ENCODE measurements around the gene PFDN5.

Gene PFDN5

GRCh38 chr12:53267306-53267998, 27.9 kb upstream of the PFDN5 start:
- Histone ChIP-seq H3K27me3 (ENCODE audit: insufficient read depth, low read length) (no peaks in the 10 kb centered on the region), H3K36me3 (ENCODE audit: insufficient read depth, low read length) (peaks cover 26% of the 10 kb centered on the region; the same call in 1 of the 2 replicates), H3F3A (ENCODE audit: insufficient read depth, low read length) (no peaks in the 10 kb centered on the region), H3K4me3 (ENCODE audit: low read depth, low read length, poor library complexity, severe bottlenecking) (peak overlapping the region; percentile 75), H4K20me1 (ENCODE audit: insufficient read depth, low read length) (no peaks in the 10 kb centered on the region), H3K27ac (ENCODE audit: low read depth, low read length, poor library complexity, severe bottlenecking) (no peak overlapping the region), H3K79me2 (ENCODE audit: insufficient read depth, low read length) (no peaks in the 10 kb centered on the region), H3K9ac (ENCODE audit: low read length) (peak overlapping the region; percentile 80), H3K9me2 (ENCODE audit: low read depth, low read length) (no peaks in the 10 kb centered on the region), H3K9me3 (ENCODE audit: low read length) (no peaks in the 10 kb centered on the region), H3K4me2 (ENCODE audit: low read length) (peak overlapping the region; percentile 74), H2AFZ (ENCODE audit: low read length) (peak overlapping the region; percentile 61; the same call in 1 of the 2 replicates), H3K4me1 (ENCODE audit: insufficient read depth, low read length, severe bottlenecking) (peaks cover 29% of the 10 kb centered on the region)
- TF ChIP-seq EZH2 (IDR thresholded peaks at IDR 0.05; ENCODE audit: borderline replicate concordance, low read length) (no peak), CTCF (IDR thresholded peaks at IDR 0.05; ENCODE audit: low read length) (no peak)

- no peaks in the 10 kb centered on the region for H3F3A ChIP-seq (ENCODE audit: insufficient read depth, low read length)
- peak within 1 kb of the TSS; percentile 33 for H3K27ac ChIP-seq (ENCODE audit: low read depth, low read length, poor library complexity, severe bottlenecking)
- peak within 1 kb of the TSS; percentile 61; the same call in 1 of the 2 replicates for H2AFZ ChIP-seq (ENCODE audit: low read length)
- H3K27me3 ChIP-seq (ENCODE audit: insufficient read depth, low read length), result no peaks in the 10 kb centered on the region
- TF ChIP-seq CTCF (IDR thresholded peaks at IDR 0.05; ENCODE audit: low read length), result peak; percentile 69
- TF ChIP-seq EZH2 (IDR thresholded peaks at IDR 0.05; ENCODE audit: borderline replicate concordance, low read length), result no peak
- no peaks in the 10 kb centered on the region for H3K9me3 ChIP-seq (ENCODE audit: low read length)
- H3K9ac ChIP-seq (ENCODE audit: low read length), result peak within 1 kb of the TSS; percentile 80
- H3K79me2 ChIP-seq (ENCODE audit: insufficient read depth, low read length), result no peaks in the 10 kb centered on the region
- H3K4me3 ChIP-seq (ENCODE audit: low read depth, low read length, poor library complexity, severe bottlenecking), result peak within 1 kb of the TSS; percentile 75
- H3K36me3 ChIP-seq (ENCODE audit: insufficient read depth, low read length), result peaks cover 31% of the 10 kb centered on the region; the same call in 1 of the 2 replicates
- no peaks in the 10 kb centered on the region for H3K9me2 ChIP-seq (ENCODE audit: low read depth, low read length)
- peak within 1 kb of the TSS; percentile 74 for H3K4me2 ChIP-seq (ENCODE audit: low read length)
- no peaks in the 10 kb centered on the region for H4K20me1 ChIP-seq (ENCODE audit: insufficient read depth, low read length)
- H3K4me1 ChIP-seq (ENCODE audit: insufficient read depth, low read length, severe bottlenecking), result peaks cover 29% of the 10 kb centered on the region
These were observed 27.2 kb upstream of the PFDN5 start, which contains the start of gene ESPL1 for GRCh38 chr12:53267999-53268629. Gene ESPL1, plus strand, starts transcription at chr12:53268299. Its CDS starts 468 bp downstream, at chr12:53268767.

- H3K36me3 ChIP-seq (ENCODE audit: insufficient read depth, low read length), result peaks cover 32% of the 10 kb centered on the region; the same call in 1 of the 2 replicates
These were observed 26.4 kb upstream of the PFDN5 start for GRCh38 chr12:53268630-53269562.

More at GRCh38 chr12:53268630-53269562, 26.4 kb upstream of the PFDN5 start:
- Histone ChIP-seq H2AFZ (ENCODE audit: low read length) (no peak overlapping the region), H4K20me1 (ENCODE audit: insufficient read depth, low read length) (no peaks in the 10 kb centered on the region), H3K4me1 (ENCODE audit: insufficient read depth, low read length, severe bottlenecking) (peaks cover 29% of the 10 kb centered on the region), H3K4me2 (ENCODE audit: low read length) (peak overlapping the region; percentile 74), H3K9ac (ENCODE audit: low read length) (peak overlapping the region; percentile 80), H3F3A (ENCODE audit: insufficient read depth, low read length) (no peaks in the 10 kb centered on the region), H3K79me2 (ENCODE audit: insufficient read depth, low read length) (no peaks in the 10 kb centered on the region), H3K4me3 (ENCODE audit: low read depth, low read length, poor library complexity, severe bottlenecking) (peak overlapping the region; percentile 75), H3K9me3 (ENCODE audit: low read length) (no peaks in the 10 kb centered on the region), H3K27me3 (ENCODE audit: insufficient read depth, low read length) (no peaks in the 10 kb centered on the region), H3K9me2 (ENCODE audit: low read depth, low read length) (no peaks in the 10 kb centered on the region), H3K27ac (ENCODE audit: low read depth, low read length, poor library complexity, severe bottlenecking) (peak overlapping the region; percentile 33)
- TF ChIP-seq CTCF (IDR thresholded peaks at IDR 0.05; ENCODE audit: low read length), result no peak
- TF ChIP-seq EZH2 (IDR thresholded peaks at IDR 0.05; ENCODE audit: borderline replicate concordance, low read length), result no peak

Data from OCI-LY1 (cell line).